GM19452 (cell line): ENCODE results near the gene C19orf44.
A peak's percentile ranks its signal among the peaks of the same experiment; 100 is the strongest.
"Not testable (repeated sequence)": the region's sequence is repeated elsewhere in the genome, so short reads cannot be mapped to it uniquely, and the experiment has no call there.

Experiments
- ATAC-seq: cut with Tn5 transposase; IDR thresholded peaks from one replicate; pipeline ENCODE4 v1.9.1; 2021; ENCODE audit not compliant: unreplicated experiment

Gene C19orf44

DNA sequence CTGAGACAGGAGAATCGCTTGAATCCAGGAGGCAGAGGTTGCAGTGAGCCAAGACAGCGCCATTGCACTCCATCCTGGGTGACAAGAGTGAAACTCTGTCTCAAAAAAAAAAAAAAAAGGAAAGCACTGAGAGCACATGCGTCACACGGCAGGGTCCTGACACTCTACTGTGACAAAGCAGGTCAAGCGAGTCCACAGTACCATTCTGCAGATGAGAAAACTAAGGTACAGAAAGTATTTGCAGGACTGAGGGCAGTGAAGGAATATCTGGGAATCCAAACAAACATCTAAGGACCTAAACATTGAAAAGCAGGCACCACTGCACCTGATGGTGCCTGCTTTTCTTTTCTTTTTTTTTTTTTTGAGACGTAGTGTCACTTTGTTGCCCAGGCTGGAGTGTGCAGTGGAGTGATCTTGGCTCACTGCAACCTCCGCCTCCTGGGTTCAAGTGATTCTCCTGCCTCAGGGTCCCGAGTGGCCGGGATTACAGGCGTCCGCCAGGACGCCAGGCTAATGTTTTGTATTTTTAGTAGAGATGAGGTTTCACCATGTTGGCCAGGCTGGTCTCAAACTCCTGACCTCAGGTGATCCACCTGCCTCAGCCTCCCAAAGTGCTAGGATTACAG, 29.3 kb upstream of the C19orf44 start:
- not testable (repeated sequence) for ATAC-seq

DNA sequence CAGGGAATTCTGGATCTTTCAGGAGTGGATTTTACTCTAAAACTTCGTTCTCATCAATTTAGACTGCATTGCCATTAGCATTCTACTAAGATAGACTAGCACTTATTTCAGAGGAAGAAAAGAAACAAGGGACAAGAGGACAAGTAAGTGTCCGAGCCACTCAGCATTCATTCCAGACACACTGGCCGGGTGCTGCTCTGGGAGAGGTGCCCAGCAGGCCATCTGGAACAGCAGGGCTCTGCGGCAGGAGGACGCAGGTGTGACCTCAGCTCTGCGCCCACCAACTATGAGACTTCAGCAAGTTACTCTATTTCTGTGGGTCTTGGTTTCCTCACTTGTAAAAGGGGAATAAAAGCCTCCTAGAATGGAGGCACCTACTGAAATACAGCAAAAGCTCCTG, 28.6 kb upstream of the C19orf44 start:
- no peak for ATAC-seq

GRCh38 chr19:16470541-16470910, 25.7 kb upstream of the C19orf44 start:
- no peak for ATAC-seq

- peak; percentile 27 for ATAC-seq
Observed at GRCh38 chr19:16470911-16471811, 25.0 kb upstream of the C19orf44 start.

GRCh38 chr19:16472559-16472899, 23.7 kb upstream of the C19orf44 start:
- ATAC-seq, result not testable (repeated sequence)

DNA sequence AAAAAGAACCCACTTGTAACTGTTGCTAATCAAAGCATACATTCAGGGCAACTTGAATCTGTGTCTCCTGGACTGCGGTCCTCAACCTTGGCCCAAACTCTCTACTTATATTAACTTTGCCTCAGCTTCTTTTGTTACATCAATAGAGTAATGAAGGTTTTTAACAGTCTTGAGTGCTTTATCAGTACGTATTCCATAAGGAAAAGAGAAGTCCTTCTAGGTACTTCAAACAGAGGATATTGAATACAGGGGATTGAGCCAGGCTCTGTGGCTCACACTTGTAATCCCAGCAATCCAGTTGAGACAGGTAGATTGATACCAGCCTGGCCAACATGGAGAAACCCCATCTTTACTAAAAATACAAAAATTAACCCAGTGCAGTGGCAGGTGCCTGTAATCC, 23.2 kb upstream of the C19orf44 start:
- no peak for ATAC-seq

DNA sequence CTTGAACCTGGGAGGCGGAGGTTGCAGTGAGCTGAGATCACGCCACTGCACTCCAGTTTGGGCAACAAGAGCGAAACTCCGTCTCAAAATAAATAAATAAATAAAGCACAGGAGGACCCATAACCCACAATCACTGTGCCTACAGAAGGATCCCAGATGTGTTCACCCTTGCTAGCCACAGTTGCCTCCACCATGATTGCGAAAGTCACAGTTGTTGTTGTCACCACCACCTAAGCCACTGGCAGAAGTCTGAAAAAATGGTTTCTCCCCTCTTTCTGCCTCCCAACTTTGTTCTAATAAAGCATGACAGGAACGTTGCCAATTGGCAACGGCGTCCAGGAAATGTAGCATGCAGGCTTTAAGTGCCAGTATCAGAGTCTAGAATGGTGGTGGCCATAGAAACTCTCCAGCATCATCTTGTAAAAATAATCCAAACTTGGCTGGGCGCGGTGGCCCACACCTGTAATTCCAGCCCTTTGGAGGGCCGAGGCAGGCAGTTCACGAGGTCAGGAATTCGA, 22.3 kb upstream of the C19orf44 start:
- no peak for ATAC-seq

- ATAC-seq, result no peak
Observed at GRCh38 chr19:16476401-16476800, 19.8 kb upstream of the C19orf44 start.

GRCh38 chr19:16477311-16477710, 18.9 kb upstream of the C19orf44 start:
- ATAC-seq, result no peak

GRCh38 chr19:16482745-16483144, 13.4 kb upstream of the C19orf44 start:
- no peak for ATAC-seq

DNA sequence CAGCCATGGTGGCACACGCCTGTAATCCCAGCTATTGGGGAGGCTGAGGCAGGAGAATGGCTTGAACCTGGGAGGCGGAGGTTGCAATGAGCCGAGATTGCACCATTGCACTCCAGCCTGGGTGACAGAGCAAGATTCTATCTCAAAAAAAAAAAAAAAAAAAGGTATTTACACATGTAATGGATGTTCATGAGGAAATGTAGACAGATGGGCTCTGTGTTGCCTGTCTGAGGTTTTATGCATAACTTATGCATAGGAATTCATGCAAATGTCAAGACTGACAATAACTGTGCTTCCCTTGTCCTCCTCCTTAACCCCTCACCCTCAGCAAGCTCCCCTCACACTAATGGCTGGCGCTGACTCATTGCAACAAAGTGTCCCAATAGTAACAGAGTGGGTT, 9.7 kb upstream of the C19orf44 start:
- ATAC-seq, result not testable (repeated sequence)

GRCh38 chr19:16496613-16496983, 404 bp downstream of the C19orf44 start:
- no peak for ATAC-seq

- no peak for ATAC-seq
Observed at GRCh38 chr19:16497042-16497441, 848 bp downstream of the C19orf44 start.

- ATAC-seq, result no peak
Observed at GRCh38 chr19:16497837-16498236, 1.6 kb downstream of the C19orf44 start.

GRCh38 chr19:16504271-16504670, 8.1 kb downstream of the C19orf44 start:
- ATAC-seq, result no peak

DNA sequence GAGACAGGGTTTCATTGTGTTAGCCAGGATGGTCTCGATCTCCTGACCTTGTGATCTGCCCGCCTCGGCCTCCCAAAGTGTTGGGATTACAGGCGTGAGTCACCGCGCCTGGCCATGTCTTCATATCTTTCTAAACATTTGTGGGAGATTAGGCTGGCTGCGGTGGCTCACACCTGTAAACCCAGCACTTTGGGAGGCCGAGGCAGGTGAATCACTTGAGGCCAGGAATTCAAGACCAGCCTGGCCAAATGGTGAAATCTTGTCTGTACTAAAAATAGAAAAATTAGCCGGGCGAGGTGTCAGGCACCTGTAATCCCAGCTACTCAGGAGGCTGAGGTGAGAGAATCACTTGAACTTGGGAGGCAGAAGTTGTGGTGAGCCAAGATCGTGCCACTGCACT, 10.0 kb downstream of the C19orf44 start:
- ATAC-seq, result not testable (repeated sequence)

DNA sequence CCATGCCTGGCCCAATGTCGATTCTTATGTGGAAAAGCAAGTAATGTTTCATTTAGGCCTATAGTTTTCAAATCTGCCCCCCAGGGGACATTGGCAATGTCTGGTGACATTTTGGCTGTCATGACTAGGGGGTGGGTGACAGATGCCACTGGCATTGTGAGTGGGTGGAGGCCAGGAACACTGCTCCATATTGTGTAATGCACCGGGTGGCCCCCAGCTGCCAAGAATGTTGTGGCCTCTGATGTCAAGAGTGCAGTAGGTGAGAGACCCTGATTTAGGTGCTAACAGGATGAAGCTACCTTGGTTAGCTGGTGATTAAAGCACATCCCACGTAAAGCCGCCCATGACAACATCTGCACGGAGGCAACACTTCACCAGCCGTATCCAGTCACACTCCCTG, 10.8 kb downstream of the C19orf44 start:
- ATAC-seq, result no peak

DNA sequence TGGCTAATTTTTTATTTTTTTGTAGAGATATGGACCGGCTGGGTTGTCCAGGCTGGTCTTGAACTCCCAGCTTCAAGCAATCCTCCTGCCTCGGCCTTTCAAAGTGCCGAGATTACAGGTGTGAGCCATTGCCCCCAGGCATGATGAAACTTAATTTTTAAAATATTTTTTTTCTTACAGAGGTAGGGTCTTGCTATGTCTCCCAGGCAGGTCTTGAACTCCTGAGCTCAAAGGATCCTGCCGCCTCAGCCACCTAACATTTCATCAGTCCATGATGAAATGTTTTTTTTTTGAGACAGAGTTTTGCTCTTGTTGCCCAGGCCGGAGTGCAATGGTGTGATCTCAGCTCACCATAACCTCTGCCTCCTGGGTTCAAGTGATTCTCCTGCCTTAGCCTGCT, 12.4 kb downstream of the C19orf44 start:
- ATAC-seq, result no peak

DNA sequence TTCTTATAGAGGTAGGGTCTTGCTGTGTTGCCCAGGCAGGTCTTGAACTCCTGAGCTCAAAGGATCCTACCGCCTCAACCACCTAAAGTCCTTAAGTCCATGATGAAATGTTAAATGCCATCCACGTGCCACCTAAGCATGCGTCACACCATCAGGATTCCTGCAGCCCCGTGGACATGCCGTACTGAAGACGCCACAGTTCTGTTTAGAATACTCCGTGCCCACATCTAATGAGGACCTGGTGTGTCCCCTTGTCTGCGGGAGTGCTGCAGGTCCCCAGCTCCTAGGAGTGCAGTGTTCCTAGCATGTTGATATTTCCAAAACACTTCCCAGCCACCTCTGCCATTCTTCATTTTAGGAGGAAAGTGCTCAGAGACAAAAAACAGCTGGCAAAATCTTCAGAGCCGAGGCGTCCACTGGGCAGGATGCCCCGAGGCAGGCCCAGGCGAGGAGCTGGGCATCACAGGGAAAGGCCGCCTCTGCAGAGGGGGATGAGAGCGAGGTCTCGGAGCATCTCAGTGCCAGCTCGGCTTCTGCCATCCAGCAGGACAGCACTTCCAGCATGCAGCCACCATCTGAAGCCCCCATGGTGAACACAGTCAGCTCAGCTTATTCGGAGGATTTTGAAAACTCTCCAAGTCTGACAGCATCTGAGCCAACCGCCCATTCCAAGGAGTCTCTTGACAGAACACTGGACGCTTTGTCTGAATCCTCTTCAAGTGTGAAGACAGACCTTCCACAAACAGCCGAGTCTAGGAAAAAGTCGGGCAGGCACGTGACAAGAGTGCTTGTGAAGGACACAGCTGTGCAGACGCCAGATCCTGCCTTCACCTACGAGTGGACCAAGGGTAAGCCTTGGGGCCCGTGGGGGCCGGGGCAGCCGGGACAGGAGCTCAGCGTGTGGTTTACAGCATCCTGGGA, 13.2 kb downstream of the C19orf44 start:
- no peak for ATAC-seq

- ATAC-seq, result not testable (repeated sequence)
Observed at GRCh38 chr19:16512611-16513010, 16.4 kb downstream of the C19orf44 start.

- no peak for ATAC-seq
Observed at GRCh38 chr19:16514383-16515019, 18.3 kb downstream of the C19orf44 start.
